ENCODE results near the gene TMC3. TPM values are rescaled to one million over a fixed set of nuclear protein-coding genes. Genes with fewer than 3 reads are reported as not detected.
A peak's percentile ranks its signal among the peaks of the same experiment; 100 is the strongest.

Gene TMC3
- total RNA-seq, 3 donors from 2014 or later (not counting 1 experiment from before 2014, with no cell fraction given): not detected

- Mint-ChIP-seq H3K4me1 (peaks cover 31 to 35% of the 10 kb centered on the region in 2 donors), H3K9me3 (peaks cover 0 to 3% of the 10 kb centered on the region in 2 donors), H3K27me3 (ENCODE audit: low read depth in 2 of 2) (no peaks in the 10 kb centered on the region), H3K36me3 (peaks cover 7% of the 10 kb centered on the region), H3K4me3 (no peak overlapping the region), H3K27ac (peak overlapping the region in 1 of 2 donors; percentile 93)
- Histone ChIP-seq H3K4me1 (ENCODE audit: control insufficient read depth, insufficient read depth, low read length) (peaks cover 32% of the 10 kb centered on the region), H3K9me3 (ENCODE audit: control insufficient read depth, insufficient read depth, low read length) (no peaks in the 10 kb centered on the region), H3K27ac (ENCODE audit: low read length) (no peak overlapping the region), H3K36me3 (ENCODE audit: control insufficient read depth, insufficient read depth, low read length) (no peaks in the 10 kb centered on the region), H3K27me3 (ENCODE audit: control insufficient read depth, insufficient read depth, low read length) (no peaks in the 10 kb centered on the region), H3K4me3 (ENCODE audit: low read length) (no peak overlapping the region)
- DNase-seq: no peak
- WGBS (ENCODE audit: insufficient coverage): 72% methylated on average over 5 of the region's 5 CpGs
- no peak for TF ChIP-seq CTCF (IDR thresholded peaks at IDR 0.05)
- ATAC-seq: no peak
- intact Hi-C loops (cut with micrococcal nuclease): loop anchor here (5.0 kb wide), 1 partner anchor 38 kb away; the partner anchor contains the start of gene STARD5
These were observed 89.6 kb downstream of the TMC3 start for GRCh38 chr15:81284256-81285031.

- H3K9me3 Mint-ChIP-seq: peaks cover 0 to 3% of the 10 kb centered on the region in 2 donors
- ATAC-seq: no peak
- no peaks in the 10 kb centered on the region for H3K27me3 Mint-ChIP-seq (ENCODE audit: low read depth in 2 of 2)
- 87% methylated on average over 5 of the region's 5 CpGs for WGBS (ENCODE audit: insufficient coverage)
- no peak overlapping the region for H3K27ac Mint-ChIP-seq
- Histone ChIP-seq H3K4me1 (ENCODE audit: control insufficient read depth, insufficient read depth, low read length) (peaks cover 26% of the 10 kb centered on the region), H3K27me3 (ENCODE audit: control insufficient read depth, insufficient read depth, low read length) (no peaks in the 10 kb centered on the region), H3K36me3 (ENCODE audit: control insufficient read depth, insufficient read depth, low read length) (no peaks in the 10 kb centered on the region), H3K4me3 (ENCODE audit: low read length) (no peak overlapping the region), H3K9me3 (ENCODE audit: control insufficient read depth, insufficient read depth, low read length) (no peaks in the 10 kb centered on the region), H3K27ac (ENCODE audit: low read length) (no peak overlapping the region)
- DNase-seq: no peak
- no peak for TF ChIP-seq CTCF (IDR thresholded peaks at IDR 0.05)
- intact Hi-C loops (cut with micrococcal nuclease): no loop called here
- H3K36me3 Mint-ChIP-seq: peaks cover 7% of the 10 kb centered on the region
- H3K4me3 Mint-ChIP-seq: no peak overlapping the region
- peaks cover 30 to 34% of the 10 kb centered on the region in 2 donors for H3K4me1 Mint-ChIP-seq
These were observed 91.1 kb downstream of the TMC3 start for GRCh38 chr15:81282911-81283310.

- peaks cover 0 to 3% of the 10 kb centered on the region in 2 donors for H3K9me3 Mint-ChIP-seq
- H3K4me1 ChIP-seq (ENCODE audit: control insufficient read depth, insufficient read depth, low read length): peaks cover 23% of the 10 kb centered on the region
- no peaks in the 10 kb centered on the region for H3K27me3 ChIP-seq (ENCODE audit: control insufficient read depth, insufficient read depth, low read length)
- no peak overlapping the region for H3K27ac ChIP-seq (ENCODE audit: low read length)
- ATAC-seq (no peak), DNase-seq (no peak)
- no peak overlapping the region for H3K4me3 Mint-ChIP-seq
- H3K9me3 ChIP-seq (ENCODE audit: control insufficient read depth, insufficient read depth, low read length): no peaks in the 10 kb centered on the region
- peaks cover 26 to 31% of the 10 kb centered on the region in 2 donors for H3K4me1 Mint-ChIP-seq
- H3K27ac Mint-ChIP-seq: no peak overlapping the region
- intact Hi-C loops (cut with micrococcal nuclease): no loop called here
- no peaks in the 10 kb centered on the region for H3K27me3 Mint-ChIP-seq (ENCODE audit: low read depth in 2 of 2)
- H3K4me3 ChIP-seq (ENCODE audit: low read length): no peak overlapping the region
- 97% methylated on average over 18 of the region's 18 CpGs for WGBS (ENCODE audit: insufficient coverage)
- no peaks in the 10 kb centered on the region for H3K36me3 ChIP-seq (ENCODE audit: control insufficient read depth, insufficient read depth, low read length)
- H3K36me3 Mint-ChIP-seq: peaks cover 7% of the 10 kb centered on the region
- no peak for TF ChIP-seq CTCF (IDR thresholded peaks at IDR 0.05)
These were observed 91.5 kb downstream of the TMC3 start for GRCh38 chr15:81282606-81282895.
